Liver (tissue), 9 donors: ENCODE data around the gene DNAJB4. TPM values are rescaled to one million over a fixed set of nuclear protein-coding genes. Genes with fewer than 3 reads are reported as not detected.
A peak's percentile ranks its signal among the peaks of the same experiment; 100 is the strongest.

Experiments used
- DNase-seq: peaks from one replicate; pipeline ENCODE4 v3.0.0-alpha.2; 2017; ENCODE audit warnings: low spot score
- H3K27ac ChIP-seq, 2 donors: one replicate each; pipeline ENCODE4 v1.7.0; 2013; ENCODE audit warnings: inconsistent platforms in 2 of 2, low read length in 2 of 2, control low read depth in 1 of 2, low read depth in 1 of 2, mild to moderate bottlenecking in 1 of 2
- H3K27me3 ChIP-seq, 4 donors: one replicate each; pipeline versions ENCODE4 v1.6.1 to v1.7.0; 2013; ENCODE audit warnings: low read length in 3 of 4, inconsistent platforms in 1 of 4, mild to moderate bottlenecking in 1 of 4, moderate library complexity in 1 of 4; ENCODE audit not compliant: control insufficient read depth in 4 of 4, insufficient read depth in 4 of 4
- H3K36me3 ChIP-seq, 4 donors: one replicate each; pipeline versions ENCODE4 v1.6.1 to v1.7.0; 2013; ENCODE audit warnings: low read length in 3 of 4, mild to moderate bottlenecking in 3 of 4, low read depth in 1 of 4, moderate library complexity in 1 of 4; ENCODE audit not compliant: control insufficient read depth in 4 of 4, insufficient read depth in 3 of 4
- H3K4me1 ChIP-seq, 4 donors: one replicate each; pipeline versions ENCODE4 v1.6.1 to v1.7.0; 2013; ENCODE audit warnings: low read length in 3 of 4, mild to moderate bottlenecking in 3 of 4, moderate library complexity in 1 of 4; ENCODE audit not compliant: control insufficient read depth in 4 of 4, insufficient read depth in 4 of 4
- H3K4me3 ChIP-seq, 3 donors: one replicate each; pipeline versions ENCODE4 v1.6.1 to v1.7.0; 2013; ENCODE audit warnings: low read length in 3 of 3, control low read depth in 1 of 3, low read depth in 1 of 3, mild to moderate bottlenecking in 1 of 3
- H3K9ac ChIP-seq, 2 donors: one replicate each; pipeline ENCODE4 v1.7.0; 2013; ENCODE audit warnings: low read length in 2 of 2, mild to moderate bottlenecking in 2 of 2, moderate library complexity in 2 of 2, control low read depth in 1 of 2, low read depth in 1 of 2
- H3K9me3 ChIP-seq, 4 donors: one replicate each; pipeline versions ENCODE4 v1.6.1 to v1.7.0; 2013; ENCODE audit warnings: low read length in 3 of 4; ENCODE audit not compliant: control insufficient read depth in 4 of 4
- EGR1 ChIP-seq, 2 donors: IDR thresholded peaks; 2 replicates each; pipeline ENCODE4 v1.6.1; 2016 to 2018; ENCODE audit warnings: antibody characterized with exemption in 2 of 2, low read depth in 2 of 2
- FOXA2 ChIP-seq: IDR thresholded peaks from 2 replicates; pipeline ENCODE4 v1.6.1; 2016; ENCODE audit warnings: antibody characterized with exemption
- HNF4A ChIP-seq, 2 donors: conservative IDR thresholded peaks; 2 replicates each; pipeline ENCODE4 v1.6.1; 2016; ENCODE audit warnings: antibody characterized with exemption in 2 of 2, mild to moderate bottlenecking in 2 of 2
- HNF4G ChIP-seq: IDR thresholded peaks from 2 replicates; pipeline ENCODE4 v1.6.1; 2016; ENCODE audit warnings: antibody characterized with exemption
- JUND ChIP-seq, 2 donors: IDR thresholded peaks; 2 replicates each; pipeline ENCODE4 v1.6.1; 2016; ENCODE audit warnings: antibody characterized with exemption in 2 of 2
- NR2F2 ChIP-seq: IDR thresholded peaks from 2 replicates; pipeline ENCODE4 v1.6.1; 2016; ENCODE audit warnings: antibody characterized with exemption
- RAD21 ChIP-seq, 2 donors: IDR thresholded peaks; 2 replicates each; pipeline ENCODE4 v1.6.1; 2016; ENCODE audit warnings: antibody characterized with exemption in 2 of 2, mild to moderate bottlenecking in 2 of 2
- RXRA ChIP-seq, 2 donors: IDR thresholded peaks; 2 replicates each; pipeline ENCODE4 v1.6.1; 2017 to 2018; ENCODE audit warnings: antibody characterized with exemption in 2 of 2, mild to moderate bottlenecking in 1 of 2
- SP1 ChIP-seq: IDR thresholded peaks from 2 replicates; pipeline ENCODE4 v1.6.1; 2018; ENCODE audit warnings: antibody characterized with exemption, mild to moderate bottlenecking
- TAF1 ChIP-seq: conservative IDR thresholded peaks from 2 replicates; pipeline ENCODE4 v1.6.1; 2016; ENCODE audit warnings: antibody characterized with exemption, mild to moderate bottlenecking
- YY1 ChIP-seq: IDR thresholded peaks from 2 replicates; pipeline ENCODE4 v1.6.1; 2016; ENCODE audit warnings: antibody characterized with exemption, mild to moderate bottlenecking
- WGBS: extraction: QIAGEN DNeasy Blood & Tissue Kit; methylation state at CpG from one replicate; pipeline ENCODE4 v1.1.7; 2013; 5-methylcytosine and 5-hydroxymethylcytosine counted together
- polyA plus RNA-seq, 2 donors: library from polyadenylated mRNA; stranded (reverse) in 1 of 2; unstranded in 1 of 2; fragments of 200-250 nt in 1 of 2; fragments of >200 nt in 1 of 2; fragmentation: Nextera tagmentation in 1 of 2; extraction: Ambion mirVana in 1 of 2; gene quantifications; one replicate each; pipeline versions ENCODE4 v1.2.1 to v1.2.3, GENCODE V29; 2013 to 2015
- total RNA-seq, 2 donors: library from RNA; depleted of rRNA; stranded (reverse); fragments of >200 nt; gene quantifications; one replicate each; pipeline ENCODE4 v1.2.3, GENCODE V29; 2014
- TF ChIP-seq, protein P1 (sequence below): IDR thresholded peaks from 2 replicates; pipeline ENCODE4 v1.6.1; 2016; ENCODE audit warnings: antibody characterized with exemption
- TF ChIP-seq, protein P2 (sequence below): IDR thresholded peaks from 2 replicates; pipeline ENCODE4 v1.6.1; 2016; ENCODE audit warnings: antibody characterized with exemption
- TF ChIP-seq, protein P3 (sequence below): IDR thresholded peaks from 2 replicates; pipeline ENCODE4 v1.6.1; 2016; ENCODE audit warnings: antibody characterized with exemption, mild to moderate bottlenecking
- TF ChIP-seq, protein P4 (sequence below): fragments of 150-350 bp; IDR thresholded peaks from 2 replicates; pipeline ENCODE4 v1.5.1; 2017; ENCODE audit warnings: improper control_type of control experiment, low read depth, low read length; ENCODE audit not compliant: missing input control
- TF ChIP-seq, protein P5 (sequence below): IDR thresholded peaks from 2 replicates; pipeline ENCODE4 v1.6.1; 2016; ENCODE audit warnings: antibody characterized with exemption
- donor health status: healthy.
- donor health status: healthy.
- donor health status: healthy.
- donor health status: healthy.
- donor health status: healthy.

Gene DNAJB4
- total and polyA plus RNA-seq, 4 donors = 5.7 to 21.6 (median 10.0) TPM

DNA sequence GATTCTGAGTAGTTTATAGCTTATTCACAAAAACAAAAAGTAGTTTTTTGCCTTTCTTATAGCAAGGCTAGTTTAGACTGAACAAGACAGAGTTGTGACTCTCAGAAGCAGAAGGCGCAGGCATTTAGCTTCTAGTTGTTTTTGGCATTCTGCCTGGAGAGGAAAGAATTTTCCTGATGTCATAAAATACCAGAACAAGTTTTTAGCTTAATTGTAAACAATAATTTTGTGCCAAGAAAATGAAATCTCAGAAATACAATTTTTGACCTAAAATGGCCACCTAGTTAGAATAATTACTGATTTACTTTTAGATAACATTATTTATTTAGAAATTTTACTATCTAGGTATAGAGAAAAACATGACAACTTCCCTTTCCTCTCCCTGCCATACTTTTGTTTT lies 1.0 kb downstream of the DNAJB4 start:
- TF ChIP-seq, protein P1, sequence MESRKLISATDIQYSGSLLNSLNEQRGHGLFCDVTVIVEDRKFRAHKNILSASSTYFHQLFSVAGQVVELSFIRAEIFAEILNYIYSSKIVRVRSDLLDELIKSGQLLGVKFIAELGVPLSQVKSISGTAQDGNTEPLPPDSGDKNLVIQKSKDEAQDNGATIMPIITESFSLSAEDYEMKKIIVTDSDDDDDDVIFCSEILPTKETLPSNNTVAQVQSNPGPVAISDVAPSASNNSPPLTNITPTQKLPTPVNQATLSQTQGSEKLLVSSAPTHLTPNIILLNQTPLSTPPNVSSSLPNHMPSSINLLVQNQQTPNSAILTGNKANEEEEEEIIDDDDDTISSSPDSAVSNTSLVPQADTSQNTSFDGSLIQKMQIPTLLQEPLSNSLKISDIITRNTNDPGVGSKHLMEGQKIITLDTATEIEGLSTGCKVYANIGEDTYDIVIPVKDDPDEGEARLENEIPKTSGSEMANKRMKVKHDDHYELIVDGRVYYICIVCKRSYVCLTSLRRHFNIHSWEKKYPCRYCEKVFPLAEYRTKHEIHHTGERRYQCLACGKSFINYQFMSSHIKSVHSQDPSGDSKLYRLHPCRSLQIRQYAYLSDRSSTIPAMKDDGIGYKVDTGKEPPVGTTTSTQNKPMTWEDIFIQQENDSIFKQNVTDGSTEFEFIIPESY = peak; percentile 9
- TF ChIP-seq, protein P2, sequence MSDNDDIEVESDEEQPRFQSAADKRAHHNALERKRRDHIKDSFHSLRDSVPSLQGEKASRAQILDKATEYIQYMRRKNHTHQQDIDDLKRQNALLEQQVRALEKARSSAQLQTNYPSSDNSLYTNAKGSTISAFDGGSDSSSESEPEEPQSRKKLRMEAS = no peak
- TF ChIP-seq TAF1 (peak; percentile 91), RAD21 (IDR thresholded peaks at IDR 0.05) (peak in 1 of 2 donors; percentile 14), YY1 (peak; percentile 91)
- TF ChIP-seq, protein P3, sequence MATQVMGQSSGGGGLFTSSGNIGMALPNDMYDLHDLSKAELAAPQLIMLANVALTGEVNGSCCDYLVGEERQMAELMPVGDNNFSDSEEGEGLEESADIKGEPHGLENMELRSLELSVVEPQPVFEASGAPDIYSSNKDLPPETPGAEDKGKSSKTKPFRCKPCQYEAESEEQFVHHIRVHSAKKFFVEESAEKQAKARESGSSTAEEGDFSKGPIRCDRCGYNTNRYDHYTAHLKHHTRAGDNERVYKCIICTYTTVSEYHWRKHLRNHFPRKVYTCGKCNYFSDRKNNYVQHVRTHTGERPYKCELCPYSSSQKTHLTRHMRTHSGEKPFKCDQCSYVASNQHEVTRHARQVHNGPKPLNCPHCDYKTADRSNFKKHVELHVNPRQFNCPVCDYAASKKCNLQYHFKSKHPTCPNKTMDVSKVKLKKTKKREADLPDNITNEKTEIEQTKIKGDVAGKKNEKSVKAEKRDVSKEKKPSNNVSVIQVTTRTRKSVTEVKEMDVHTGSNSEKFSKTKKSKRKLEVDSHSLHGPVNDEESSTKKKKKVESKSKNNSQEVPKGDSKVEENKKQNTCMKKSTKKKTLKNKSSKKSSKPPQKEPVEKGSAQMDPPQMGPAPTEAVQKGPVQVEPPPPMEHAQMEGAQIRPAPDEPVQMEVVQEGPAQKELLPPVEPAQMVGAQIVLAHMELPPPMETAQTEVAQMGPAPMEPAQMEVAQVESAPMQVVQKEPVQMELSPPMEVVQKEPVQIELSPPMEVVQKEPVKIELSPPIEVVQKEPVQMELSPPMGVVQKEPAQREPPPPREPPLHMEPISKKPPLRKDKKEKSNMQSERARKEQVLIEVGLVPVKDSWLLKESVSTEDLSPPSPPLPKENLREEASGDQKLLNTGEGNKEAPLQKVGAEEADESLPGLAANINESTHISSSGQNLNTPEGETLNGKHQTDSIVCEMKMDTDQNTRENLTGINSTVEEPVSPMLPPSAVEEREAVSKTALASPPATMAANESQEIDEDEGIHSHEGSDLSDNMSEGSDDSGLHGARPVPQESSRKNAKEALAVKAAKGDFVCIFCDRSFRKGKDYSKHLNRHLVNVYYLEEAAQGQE = peak; percentile 55
- H3K36me3 ChIP-seq = no peaks in the 10 kb centered on the region
- peak overlapping the region; percentile 97 to 99 for H3K27ac ChIP-seq
- WGBS = 3% methylated on average over 1 of the region's 1 CpG
- H3K9me3 ChIP-seq = no peaks in the 10 kb centered on the region
- H3K27me3 ChIP-seq = no peaks in the 10 kb centered on the region
- peak overlapping the region; percentile 74 to 84 (median 75) for H3K4me3 ChIP-seq
- DNase-seq = no peak
- H3K9ac ChIP-seq = peak overlapping the region; percentile 97 to 100
- H3K4me1 ChIP-seq = peaks cover 2 to 18% (median 13%) of the 10 kb centered on the region in 4 donors

DNA sequence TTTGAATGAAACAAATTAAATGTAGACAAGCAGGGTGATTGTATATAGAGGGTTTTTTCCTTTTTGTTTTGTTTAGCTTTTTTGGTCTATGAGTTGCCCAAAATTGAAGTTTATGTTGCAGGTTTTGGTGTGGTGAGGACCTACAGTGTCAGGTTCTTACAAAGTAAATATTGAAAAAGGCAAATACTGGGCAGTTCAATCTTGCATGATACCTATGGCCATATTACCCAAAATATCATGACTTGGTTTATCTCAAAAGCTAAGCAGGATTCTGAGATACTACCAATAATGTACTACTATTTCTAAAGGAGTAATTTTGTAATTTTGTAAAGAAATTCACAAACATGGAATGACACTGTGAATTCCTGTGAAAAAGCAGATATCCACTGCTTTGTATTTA lies 1.8 kb downstream of the DNAJB4 start:
- H3K4me3 ChIP-seq = peak overlapping the region; percentile 42 to 84 (median 75)
- H3K36me3 ChIP-seq = no peaks in the 10 kb centered on the region
- peak overlapping the region; percentile 97 to 100 for H3K9ac ChIP-seq
- H3K9me3 ChIP-seq = no peaks in the 10 kb centered on the region
- H3K27ac ChIP-seq = peak overlapping the region; percentile 97 to 99
- TF ChIP-seq TAF1 (no peak), EGR1 (IDR thresholded peaks at IDR 0.05; ENCODE audit: low read depth in 2 of 2) (no peak), FOXA2 (peak; percentile 74)
- H3K27me3 ChIP-seq = no peaks in the 10 kb centered on the region
- H3K4me1 ChIP-seq = peaks cover 2 to 18% (median 13%) of the 10 kb centered on the region in 4 donors
- DNase-seq = no peak

DNA sequence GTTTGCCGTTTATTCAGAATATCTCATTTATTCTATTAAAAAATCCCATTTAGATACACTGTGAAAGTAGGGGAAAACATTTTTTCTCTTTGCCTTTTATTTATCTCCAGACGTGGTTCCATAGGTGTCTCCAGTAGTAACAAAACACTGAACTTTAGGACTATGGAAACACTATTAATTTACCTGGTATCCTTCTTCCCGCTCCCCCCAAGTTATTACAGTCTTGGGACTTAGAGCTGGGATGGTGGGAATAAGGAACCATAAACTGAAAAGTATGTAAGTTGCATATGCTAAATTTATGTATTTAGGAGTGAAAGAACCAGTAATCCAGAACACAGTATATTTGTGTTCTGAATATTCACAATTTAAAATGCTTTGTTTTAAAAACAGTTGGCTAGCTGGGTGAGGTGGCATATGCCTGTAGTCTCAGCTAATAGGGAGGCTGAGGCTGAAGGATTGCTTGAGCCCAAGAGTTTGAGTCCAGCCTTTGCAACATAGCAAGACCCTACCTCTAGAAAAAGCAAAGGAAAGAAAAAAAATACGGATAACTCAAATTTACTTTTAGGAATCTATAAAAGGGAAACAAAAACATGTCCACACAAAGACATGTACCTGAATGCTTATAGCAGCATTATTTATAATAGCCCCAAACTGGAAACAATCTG lies 3.1 kb downstream of the DNAJB4 start:
- Histone ChIP-seq H3K27ac (no peak overlapping the region), H3K27me3 (no peaks in the 10 kb centered on the region), H3K4me1 (peaks cover 2 to 18% (median 13%) of the 10 kb centered on the region in 4 donors), H3K4me3 (no peak overlapping the region), H3K9me3 (no peaks in the 10 kb centered on the region), H3K36me3 (peaks cover 0 to under 1% (median 0%) of the 10 kb centered on the region in 4 donors), H3K9ac (no peak overlapping the region)
- DNase-seq = no peak
- WGBS = 89% methylated on average over 4 of the region's 4 CpGs
- TF ChIP-seq HNF4A (conservative IDR thresholded peaks at IDR 0.05) (no peak), NR2F2 (no peak), FOXA2 (no peak), RXRA (IDR thresholded peaks at IDR 0.05) (no peak), EGR1 (IDR thresholded peaks at IDR 0.05; ENCODE audit: low read depth in 2 of 2) (no peak), TAF1 (no peak), HNF4G (no peak), SP1 (no peak), JUND (IDR thresholded peaks at IDR 0.05) (no peak)
- TF ChIP-seq, protein P4, sequence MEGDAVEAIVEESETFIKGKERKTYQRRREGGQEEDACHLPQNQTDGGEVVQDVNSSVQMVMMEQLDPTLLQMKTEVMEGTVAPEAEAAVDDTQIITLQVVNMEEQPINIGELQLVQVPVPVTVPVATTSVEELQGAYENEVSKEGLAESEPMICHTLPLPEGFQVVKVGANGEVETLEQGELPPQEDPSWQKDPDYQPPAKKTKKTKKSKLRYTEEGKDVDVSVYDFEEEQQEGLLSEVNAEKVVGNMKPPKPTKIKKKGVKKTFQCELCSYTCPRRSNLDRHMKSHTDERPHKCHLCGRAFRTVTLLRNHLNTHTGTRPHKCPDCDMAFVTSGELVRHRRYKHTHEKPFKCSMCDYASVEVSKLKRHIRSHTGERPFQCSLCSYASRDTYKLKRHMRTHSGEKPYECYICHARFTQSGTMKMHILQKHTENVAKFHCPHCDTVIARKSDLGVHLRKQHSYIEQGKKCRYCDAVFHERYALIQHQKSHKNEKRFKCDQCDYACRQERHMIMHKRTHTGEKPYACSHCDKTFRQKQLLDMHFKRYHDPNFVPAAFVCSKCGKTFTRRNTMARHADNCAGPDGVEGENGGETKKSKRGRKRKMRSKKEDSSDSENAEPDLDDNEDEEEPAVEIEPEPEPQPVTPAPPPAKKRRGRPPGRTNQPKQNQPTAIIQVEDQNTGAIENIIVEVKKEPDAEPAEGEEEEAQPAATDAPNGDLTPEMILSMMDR = no peak
- TF ChIP-seq, protein P5, sequence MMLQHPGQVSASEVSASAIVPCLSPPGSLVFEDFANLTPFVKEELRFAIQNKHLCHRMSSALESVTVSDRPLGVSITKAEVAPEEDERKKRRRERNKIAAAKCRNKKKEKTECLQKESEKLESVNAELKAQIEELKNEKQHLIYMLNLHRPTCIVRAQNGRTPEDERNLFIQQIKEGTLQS = no peak
- TF ChIP-seq, protein P3 = no peak
